WTC11 (cell line): Measurements from ENCODE around the gene COL5A2. TPM values are rescaled to one million over a fixed set of nuclear protein-coding genes. Genes with fewer than 3 reads are reported as not detected.

Experiments used
- ATAC-seq: fragments of 200-7000 bp; cut with Tn5 transposase; 2 replicates; pipeline ENCODE4 v1.10.0; 2021; ENCODE audit warnings: mild to moderate bottlenecking, moderate library complexity
- CTCF ChIA-PET: fragments of 300-600 bp; sonication (Branson Sonifier 250); formaldehyde crosslinking; loops from one replicate; lab custom pipeline; 2021; ENCODE audit warnings: antibody characterized with exemption; lab: Charles Lee
- POLR2A ChIA-PET: fragments of 350-600 bp; sonication (Branson Sonifier 250); formaldehyde crosslinking; loops from one replicate; lab custom pipeline; 2021; ENCODE audit warnings: antibody characterized with exemption; lab: Charles Lee
- DNase-seq: peaks from one replicate; pipeline ENCODE4 v3.0.0; 2021; ENCODE audit warnings: low spot score
- H3K27ac Mint-ChIP-seq: 2 replicates; pipeline ENCODE4 v1.8.0; 2021; ENCODE audit warnings: mixed read lengths
- H3K27me3 Mint-ChIP-seq: 2 replicates; pipeline ENCODE4 v1.8.0; 2021; ENCODE audit warnings: low read depth, mild to moderate bottlenecking, moderate library complexity, mixed read lengths
- H3K36me3 Mint-ChIP-seq: 2 replicates; pipeline ENCODE4 v1.8.0; 2021; ENCODE audit warnings: mixed read lengths
- H3K4me1 Mint-ChIP-seq: 2 replicates; pipeline ENCODE4 v1.8.0; 2022; ENCODE audit warnings: mixed read lengths
- H3K4me3 Mint-ChIP-seq: 2 replicates; pipeline ENCODE4 v1.8.0; 2021; ENCODE audit warnings: mild to moderate bottlenecking, moderate library complexity, mixed read lengths
- H3K9me3 Mint-ChIP-seq: 2 replicates; pipeline ENCODE4 v1.8.0; 2021; ENCODE audit warnings: mixed read lengths
- AFF4 ChIP-seq: sonication (generic); formaldehyde crosslinking; IDR thresholded peaks from 2 replicates; pipeline ENCODE4 v1.8.1; 2023; ENCODE audit warnings: mild to moderate bottlenecking, missing genetic modification reagents, borderline replicate concordance
- ATF6 ChIP-seq: sonication (generic); formaldehyde crosslinking; IDR thresholded peaks from 2 replicates; pipeline ENCODE4 v1.8.1; 2023; ENCODE audit warnings: mild to moderate bottlenecking, missing genetic modification reagents
- CTCF ChIP-seq: fragments of 200-600 bp; IDR thresholded peaks from 2 replicates; pipeline ENCODE4 v1.8.0; 2022; ENCODE audit warnings: antibody characterized with exemption
- JAZF1 ChIP-seq: fragments of 250-450 bp; sonication (Bioruptor Pico); IDR thresholded peaks from 2 replicates; pipeline ENCODE4 v1.9.0; 2021; ENCODE audit warnings: moderate library complexity, mild to moderate bottlenecking, inconsistent platforms
- MXD4 ChIP-seq: fragments of 250-450 bp; sonication (Bioruptor Pico); IDR thresholded peaks from 2 replicates; pipeline ENCODE4 v1.8.0; 2021; ENCODE audit warnings: mild to moderate bottlenecking, moderate library complexity, borderline replicate concordance
- MYBL2 ChIP-seq: sonication (generic); formaldehyde crosslinking; IDR thresholded peaks from 2 replicates; pipeline ENCODE4 v1.8.1; 2023; ENCODE audit warnings: mild to moderate bottlenecking, moderate library complexity, missing genetic modification reagents
- NFATC4 ChIP-seq: fragments of 250-450 bp; sonication (Bioruptor Pico); IDR thresholded peaks from 2 replicates; pipeline ENCODE4 v1.9.0; 2021; ENCODE audit warnings: mild to moderate bottlenecking
- SMAD3 ChIP-seq: sonication (generic); formaldehyde crosslinking; IDR thresholded peaks from 2 replicates; pipeline ENCODE4 v1.8.0; 2022; ENCODE audit warnings: missing genetic modification reagents, mild to moderate bottlenecking, borderline replicate concordance
- TEAD1 ChIP-seq: sonication (generic); formaldehyde crosslinking; IDR thresholded peaks from 2 replicates; pipeline ENCODE4 v1.8.0; 2022; ENCODE audit warnings: mild to moderate bottlenecking, missing genetic modification reagents
- TP53 ChIP-seq: sonication (generic); formaldehyde crosslinking; IDR thresholded peaks from 2 replicates; pipeline ENCODE4 v1.8.1; 2023; ENCODE audit warnings: mild to moderate bottlenecking, missing genetic modification reagents
- ZNF121 ChIP-seq: sonication (generic); formaldehyde crosslinking; IDR thresholded peaks from 2 replicates; pipeline ENCODE4 v1.8.0; 2023; ENCODE audit warnings: missing genetic modification reagents
- ZNF138 ChIP-seq: sonication (generic); formaldehyde crosslinking; conservative IDR thresholded peaks from 2 replicates; pipeline ENCODE4 v1.8.1; 2022; ENCODE audit warnings: mild to moderate bottlenecking, moderate library complexity, missing genetic modification reagents
- ZNF219 ChIP-seq: sonication (generic); formaldehyde crosslinking; IDR thresholded peaks from 2 replicates; pipeline ENCODE4 v1.8.0; 2023; ENCODE audit warnings: missing genetic modification reagents, mild to moderate bottlenecking, borderline replicate concordance
- ZNF281 ChIP-seq: sonication (generic); formaldehyde crosslinking; IDR thresholded peaks from 2 replicates; pipeline ENCODE4 v1.8.0; 2023; ENCODE audit warnings: mild to moderate bottlenecking, missing genetic modification reagents
- ZNF416 ChIP-seq: fragments of 250-450 bp; sonication (Bioruptor Pico); IDR thresholded peaks from 2 replicates; pipeline ENCODE4 v1.9.0; 2021; ENCODE audit warnings: mild to moderate bottlenecking, inconsistent platforms
- ZNF423 ChIP-seq: fragments of 250-450 bp; sonication (Bioruptor Pico); IDR thresholded peaks from 2 replicates; pipeline ENCODE4 v2.1.2; 2022; ENCODE audit warnings: mild to moderate bottlenecking, moderate library complexity
- ZNF512 ChIP-seq: sonication (generic); formaldehyde crosslinking; IDR thresholded peaks from 2 replicates; pipeline ENCODE4 v1.8.1; 2022; ENCODE audit warnings: missing genetic modification reagents, borderline replicate concordance
- total RNA-seq: library from RNA; stranded (reverse); gene quantifications from 3 replicates; pipeline ENCODE4 v1.2.3, GENCODE V29; 2021

COL5A2 gene
- total RNA-seq, 1 experiment from 2014 or later = 16.0 TPM

GRCh38 chr2:188984065-188984491 is 195.5 kb downstream of the COL5A2 start:
- no peak for DNase-seq
- Mint-ChIP-seq H3K36me3 (no peaks in the 10 kb centered on the region), H3K4me3 (no peak overlapping the region), H3K9me3 (no peaks in the 10 kb centered on the region), H3K4me1 (no peaks in the 10 kb centered on the region), H3K27ac (no peak overlapping the region), H3K27me3 (no peaks in the 10 kb centered on the region)
- ChIA-PET POLR2A (no interaction called here), CTCF (interaction anchor here (0.6 to 1.7 kb wide), 12 partner anchors 9 to 533 kb away, joined by 3 to 9 read pairs (median 4); no protein-coding TSS in a partner anchor)
- TF ChIP-seq JAZF1 (CRISPR knock-in tag) (no peak), AFF4 (no peak), ATF6 (CRISPR knock-in tag) (no peak), ZNF219 (CRISPR knock-in tag) (no peak), SMAD3 (CRISPR knock-in tag) (no peak), ZNF416 (CRISPR knock-in tag) (no peak), ZNF512 (no peak), MXD4 (CRISPR knock-in tag) (no peak), ZNF423 (no peak), TP53 (CRISPR knock-in tag) (no peak), ZNF121 (CRISPR knock-in tag) (no peak), MYBL2 (CRISPR knock-in tag) (no peak)
- ATAC-seq = no peak

- ATAC-seq (peak; percentile 58), DNase-seq (no peak)
- POLR2A ChIA-PET = no interaction called here
- no peaks in the 10 kb centered on the region for H3K36me3 Mint-ChIP-seq
- no peaks in the 10 kb centered on the region for H3K27me3 Mint-ChIP-seq
- TF ChIP-seq CTCF = peak; percentile 28; the same call in 1 of the 2 replicates
- no peak for TF ChIP-seq MXD4 (CRISPR knock-in tag)
- TF ChIP-seq ZNF512 = no peak
- no peak for TF ChIP-seq NFATC4 (CRISPR knock-in tag)
- TF ChIP-seq TEAD1 (CRISPR knock-in tag) = no peak
- TF ChIP-seq ZNF138 = no peak
- TF ChIP-seq ZNF219 (CRISPR knock-in tag) = no peak
- TF ChIP-seq ZNF281 (CRISPR knock-in tag) = no peak
- no peaks in the 10 kb centered on the region for H3K9me3 Mint-ChIP-seq
- H3K4me3 Mint-ChIP-seq = no peak overlapping the region
- H3K4me1 Mint-ChIP-seq = no peaks in the 10 kb centered on the region
- no peak overlapping the region for H3K27ac Mint-ChIP-seq
- CTCF ChIA-PET = interaction anchor here (0.6 to 1.7 kb wide), 11 partner anchors 8 to 523 kb away, joined by 3 to 9 read pairs (median 4); no protein-coding TSS in a partner anchor
Observed at GRCh38 chr2:188983427-188984064, 196.0 kb downstream of the COL5A2 start.
